Stomach smooth muscle (tissue), 2 donors: ENCODE data around the gene PHACTR2.

Experiments
- H3K27ac ChIP-seq: one replicate; pipeline ENCODE4 v1.7.0; 2013; ENCODE audit warnings: mild to moderate bottlenecking, low read length, inconsistent platforms
- H3K27me3 ChIP-seq, 2 donors: one replicate each; pipeline ENCODE4 v1.7.0; 2013; ENCODE audit warnings: low read length in 2 of 2; ENCODE audit not compliant: insufficient read depth in 2 of 2, control insufficient read depth in 1 of 2
- H3K36me3 ChIP-seq, 2 donors: one replicate each; pipeline ENCODE4 v1.7.0; 2013; ENCODE audit warnings: low read length in 2 of 2; ENCODE audit not compliant: control insufficient read depth in 2 of 2, insufficient read depth in 2 of 2
- H3K4me1 ChIP-seq: one replicate; pipeline ENCODE4 v1.7.0; 2013; ENCODE audit warnings: low read length; ENCODE audit not compliant: control insufficient read depth, insufficient read depth
- H3K4me3 ChIP-seq, 2 donors: one replicate each; pipeline ENCODE4 v1.7.0; 2013; ENCODE audit warnings: low read length in 2 of 2
- H3K9ac ChIP-seq, 2 donors: one replicate each; pipeline ENCODE4 v1.7.0; 2013; ENCODE audit warnings: low read length in 2 of 2, mild to moderate bottlenecking in 1 of 2
- H3K9me3 ChIP-seq, 2 donors: one replicate each; pipeline ENCODE4 v1.7.0; 2013; ENCODE audit warnings: low read length in 2 of 2; ENCODE audit not compliant: control insufficient read depth in 2 of 2
- donor health status: healthy.
- donor health status: Pancreatic carcinoma.

The PHACTR2 gene

GRCh38 chr6:143698329-143698728 is 20.6 kb downstream of the PHACTR2 start:
- Histone ChIP-seq H3K27ac (peak overlapping the region; percentile 70), H3K9ac (no peak overlapping the region), H3K4me1 (peaks cover 40% of the 10 kb centered on the region), H3K36me3 (no peaks in the 10 kb centered on the region), H3K4me3 (no peak overlapping the region), H3K27me3 (no peaks in the 10 kb centered on the region), H3K9me3 (no peaks in the 10 kb centered on the region)

GRCh38 chr6:143698759-143699429 is 21.1 kb downstream of the PHACTR2 start:
- Histone ChIP-seq H3K27ac (peak overlapping the region; percentile 70), H3K4me3 (no peak overlapping the region), H3K9ac (no peak overlapping the region), H3K36me3 (no peaks in the 10 kb centered on the region), H3K27me3 (no peaks in the 10 kb centered on the region), H3K9me3 (no peaks in the 10 kb centered on the region), H3K4me1 (peaks cover 37% of the 10 kb centered on the region)

- H3K9ac ChIP-seq = no peak overlapping the region
- H3K9me3 ChIP-seq = no peaks in the 10 kb centered on the region
- no peaks in the 10 kb centered on the region for H3K27me3 ChIP-seq
- peak overlapping the region; percentile 70 for H3K27ac ChIP-seq
- H3K36me3 ChIP-seq = no peaks in the 10 kb centered on the region
- no peak overlapping the region for H3K4me3 ChIP-seq
- peaks cover 37% of the 10 kb centered on the region for H3K4me1 ChIP-seq
Observed at GRCh38 chr6:143699430-143699825, 21.7 kb downstream of the PHACTR2 start.

- peak overlapping the region; percentile 70 for H3K27ac ChIP-seq
- no peaks in the 10 kb centered on the region for H3K27me3 ChIP-seq
- peaks cover 30% of the 10 kb centered on the region for H3K4me1 ChIP-seq
- peak overlapping the region; percentile 7 to 59 for H3K4me3 ChIP-seq
- no peaks in the 10 kb centered on the region for H3K9me3 ChIP-seq
- H3K36me3 ChIP-seq = no peaks in the 10 kb centered on the region
- H3K9ac ChIP-seq = peak overlapping the region in 1 of 2 donors; percentile 23
Observed at GRCh38 chr6:143700684-143701348, 23.1 kb downstream of the PHACTR2 start.

GRCh38 chr6:143701349-143702234 is 23.8 kb downstream of the PHACTR2 start:
- Histone ChIP-seq H3K9me3 (no peaks in the 10 kb centered on the region), H3K4me3 (peak overlapping the region; percentile 44 to 49), H3K4me1 (peaks cover 30% of the 10 kb centered on the region), H3K27me3 (no peaks in the 10 kb centered on the region), H3K36me3 (no peaks in the 10 kb centered on the region), H3K27ac (peak overlapping the region; percentile 70), H3K9ac (peak overlapping the region in 1 of 2 donors; percentile 46)

- Histone ChIP-seq H3K9me3 (no peaks in the 10 kb centered on the region), H3K4me3 (no peak overlapping the region), H3K9ac (no peak overlapping the region), H3K27ac (no peak overlapping the region), H3K36me3 (no peaks in the 10 kb centered on the region), H3K4me1 (peaks cover 17% of the 10 kb centered on the region), H3K27me3 (no peaks in the 10 kb centered on the region)
Observed at GRCh38 chr6:143705569-143705968, 27.8 kb downstream of the PHACTR2 start.

GRCh38 chr6:143707697-143708096 is 29.9 kb downstream of the PHACTR2 start:
- Histone ChIP-seq H3K9me3 (no peaks in the 10 kb centered on the region), H3K27ac (no peak overlapping the region), H3K36me3 (no peaks in the 10 kb centered on the region), H3K4me1 (no peaks in the 10 kb centered on the region), H3K27me3 (no peaks in the 10 kb centered on the region), H3K9ac (no peak overlapping the region), H3K4me3 (no peak overlapping the region)

- H3K27me3 ChIP-seq = no peaks in the 10 kb centered on the region
- no peak overlapping the region for H3K27ac ChIP-seq
- H3K9me3 ChIP-seq = no peaks in the 10 kb centered on the region
- H3K4me3 ChIP-seq = no peak overlapping the region
- no peak overlapping the region for H3K9ac ChIP-seq
- H3K36me3 ChIP-seq = peaks cover 0 to 4% of the 10 kb centered on the region in 2 donors
- no peaks in the 10 kb centered on the region for H3K4me1 ChIP-seq
Observed at GRCh38 chr6:143708889-143709288, 31.1 kb downstream of the PHACTR2 start.

- Histone ChIP-seq H3K36me3 (peaks cover 0 to 6% of the 10 kb centered on the region in 2 donors), H3K27me3 (no peaks in the 10 kb centered on the region), H3K9ac (no peak overlapping the region), H3K4me3 (no peak overlapping the region), H3K9me3 (no peaks in the 10 kb centered on the region), H3K27ac (no peak overlapping the region), H3K4me1 (no peaks in the 10 kb centered on the region)
Observed at GRCh38 chr6:143711714-143712113, 33.9 kb downstream of the PHACTR2 start.

- Histone ChIP-seq H3K36me3 (peaks cover 0 to 8% of the 10 kb centered on the region in 2 donors), H3K4me3 (no peak overlapping the region), H3K9ac (no peak overlapping the region), H3K27me3 (no peaks in the 10 kb centered on the region), H3K27ac (no peak overlapping the region), H3K4me1 (peaks cover 3% of the 10 kb centered on the region), H3K9me3 (no peaks in the 10 kb centered on the region)
Observed at GRCh38 chr6:143718472-143718871, 40.7 kb downstream of the PHACTR2 start.
